GM06990 (cell line): ENCODE results near the gene NPAS2.

Experiments
- DNase-seq: peaks from one replicate; pipeline ENCODE4 v3.0.0-alpha.2; 2011; ENCODE audit not compliant: insufficient read length; ENCODE audit errors: extremely low read depth
- H3K27me3 ChIP-seq: replicated peaks from 2 replicates; pipeline ENCODE4 v1.6.0; 2011; ENCODE audit warnings: low read length; ENCODE audit not compliant: control insufficient read depth, insufficient read depth
- H3K36me3 ChIP-seq: 2 replicates; pipeline ENCODE4 v1.5.1; 2011; ENCODE audit warnings: low read length; ENCODE audit not compliant: control insufficient read depth, insufficient read depth
- H3K4me3 ChIP-seq: replicated peaks from 2 replicates; pipeline ENCODE4 v1.5.1; 2011; ENCODE audit warnings: low read depth, mild to moderate bottlenecking, control low read depth, low read length
- CTCF ChIP-seq: IDR thresholded peaks from 2 replicates; pipeline ENCODE4 v1.5.1; 2011; ENCODE audit warnings: low read length, control low read depth, mild to moderate bottlenecking, inconsistent platforms; ENCODE audit not compliant: insufficient read depth, poor library complexity, severe bottlenecking

NPAS2 gene

GRCh38 chr2:101012706-101013181 is 192.8 kb downstream of the NPAS2 start:
- Histone ChIP-seq H3K4me3 (no peak overlapping the region), H3K36me3 (peaks cover 6% of the 10 kb centered on the region), H3K27me3 (no peaks in the 10 kb centered on the region)
- no peak for DNase-seq
- TF ChIP-seq CTCF, result peak; percentile 53

GRCh38 chr2:101014264-101014857 is 194.4 kb downstream of the NPAS2 start:
- no peak for TF ChIP-seq CTCF
- Histone ChIP-seq H3K4me3 (no peak overlapping the region), H3K36me3 (peaks cover 3% of the 10 kb centered on the region), H3K27me3 (no peaks in the 10 kb centered on the region)
- DNase-seq, result no peak

- H3K4me3 ChIP-seq, result no peak overlapping the region
- no peaks in the 10 kb centered on the region for H3K27me3 ChIP-seq
- H3K36me3 ChIP-seq, result peaks cover 3% of the 10 kb centered on the region
- no peak for DNase-seq
- no peak for TF ChIP-seq CTCF
These were observed 197.4 kb downstream of the NPAS2 start for GRCh38 chr2:101017371-101017770.

- H3K4me3 ChIP-seq, result no peak overlapping the region
- no peak for DNase-seq
- no peak for TF ChIP-seq CTCF
- H3K36me3 ChIP-seq, result peaks cover 3% of the 10 kb centered on the region
- H3K27me3 ChIP-seq, result no peaks in the 10 kb centered on the region
These were observed 199.0 kb downstream of the NPAS2 start for GRCh38 chr2:101018934-101019333.

- H3K4me3 ChIP-seq, result no peak overlapping the region
- TF ChIP-seq CTCF, result no peak
- H3K36me3 ChIP-seq, result peaks cover 2% of the 10 kb centered on the region
- DNase-seq, result no peak
- no peaks in the 10 kb centered on the region for H3K27me3 ChIP-seq
These were observed 202.3 kb downstream of the NPAS2 start for GRCh38 chr2:101022221-101022620.

- Histone ChIP-seq H3K36me3 (peaks cover 2% of the 10 kb centered on the region), H3K27me3 (no peaks in the 10 kb centered on the region), H3K4me3 (no peak overlapping the region)
- TF ChIP-seq CTCF, result no peak
- DNase-seq, result no peak
These were observed 203.6 kb downstream of the NPAS2 start for GRCh38 chr2:101023327-101024107.
